ENCODE results near the gene THOC3. TPM values are rescaled to one million over a fixed set of nuclear protein-coding genes. Genes with fewer than 3 reads are reported as not detected.

Gene THOC3
- total and polyA plus RNA-seq, 2 experiments from 2014 or later = 47.2 to 57.9 TPM

Other genes with a start within 250 kb of the THOC3 start
- not detected in 2 replicates for gene CPLX2, start 96.7 kb downstream of the THOC3 start, total RNA-seq (2014; rRNA removed; shearing (Covaris generic))
- gene CPLX2, start 96.7 kb downstream of the THOC3 start, polyA plus RNA-seq (2016; fragmentation: Nextera tagmentation; extraction: Ambion mirVana) = not detected in 2 replicates

Data from GM23248 (cell line).